ENCODE results near the gene MYL7.

- TF ChIP-seq CTCF (IDR thresholded peaks at IDR 0.05) (no peak), EZH2phosphoT487 (IDR thresholded peaks at IDR 0.05; ENCODE audit: borderline replicate concordance, low read depth) (no peak), EP300 (IDR thresholded peaks at IDR 0.05; ENCODE audit: borderline replicate concordance in 1 of 2, low read depth in 1 of 2, low read length in 1 of 2) (0 out of 4 replicates have a peak, but pooled peaks of 1 of the 2 experiments have one; percentile 29), TAF1 (IDR thresholded peaks at IDR 0.05; ENCODE audit: borderline replicate concordance, low read depth, low read length) (no peak), JUND (IDR thresholded peaks at IDR 0.05) (no peak; the same call in 1 of the 2 replicates), POLR2AphosphoS5 (IDR thresholded peaks at IDR 0.05; ENCODE audit: low read depth, low read length) (no peak), REST (IDR thresholded peaks at IDR 0.05; ENCODE audit: low read depth, low read length) (no peak), SIN3A (IDR thresholded peaks at IDR 0.05; ENCODE audit: borderline replicate concordance, low read depth, low read length) (no peak)
- TF ChIP-seq, protein P1, sequence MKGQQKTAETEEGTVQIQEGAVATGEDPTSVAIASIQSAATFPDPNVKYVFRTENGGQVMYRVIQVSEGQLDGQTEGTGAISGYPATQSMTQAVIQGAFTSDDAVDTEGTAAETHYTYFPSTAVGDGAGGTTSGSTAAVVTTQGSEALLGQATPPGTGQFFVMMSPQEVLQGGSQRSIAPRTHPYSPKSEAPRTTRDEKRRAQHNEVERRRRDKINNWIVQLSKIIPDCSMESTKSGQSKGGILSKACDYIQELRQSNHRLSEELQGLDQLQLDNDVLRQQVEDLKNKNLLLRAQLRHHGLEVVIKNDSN (IDR thresholded peaks at IDR 0.05; ENCODE audit: borderline replicate concordance, low read depth): no peak
These were observed 38.9 kb downstream of the MYL7 start for GRCh38 chr7:44101966-44102845.
